DND-41 (cell line): ENCODE results near the gene REEP6.

Experiments used
- CTCF ChIP-seq: IDR thresholded peaks from 2 replicates; pipeline ENCODE4 v1.5.1; 2012; ENCODE audit warnings: borderline replicate concordance, low read length, moderate library complexity, mild to moderate bottlenecking; ENCODE audit not compliant: poor library complexity, severe bottlenecking; ENCODE audit errors: extremely low read depth
- EZH2 ChIP-seq: IDR thresholded peaks from 3 replicates; pipeline ENCODE4 v1.6.1; 2012; ENCODE audit warnings: borderline replicate concordance, low read depth, mild to moderate bottlenecking, moderate library complexity, low read length, inconsistent platforms; ENCODE audit not compliant: severe bottlenecking

- TF ChIP-seq CTCF = no peak
- no peak for TF ChIP-seq EZH2
Observed at GRCh38 chr19:1468821-1469254, 22.1 kb upstream of the REEP6 start.
